ENCODE data around the gene MTMR2. TPM values are rescaled to one million over a fixed set of nuclear protein-coding genes. Genes with fewer than 3 reads are reported as not detected.

MTMR2 gene
- total RNA-seq, 1 experiment from 2014 or later = 75.2 TPM

GRCh38 chr11:95933594-95933993 is 9.7 kb upstream of the MTMR2 start:
- BruUV-seq (replicated peaks) = no TSS peak
- H3K4me3 Mint-ChIP-seq (ENCODE audit: unreplicated experiment) = no peak overlapping the region
- H3K27me3 Mint-ChIP-seq (ENCODE audit: insufficient read depth, unreplicated experiment) = no peaks in the 10 kb centered on the region
- ChIA-PET POLR2A (no interaction called here), CTCF (no interaction called here)
- intact Hi-C loops (cut with micrococcal nuclease; ENCODE audit: unreplicated experiment) = no loop called here
- peaks cover 26% of the 10 kb centered on the region for H3K4me1 Mint-ChIP-seq (ENCODE audit: low read depth, unreplicated experiment)
- no peaks in the 10 kb centered on the region for H3K36me3 Mint-ChIP-seq (ENCODE audit: insufficient read depth, unreplicated experiment)
- Histone ChIP-seq H3K36me3 (ENCODE audit: control insufficient read depth, insufficient read depth, low read length) (no peaks in the 10 kb centered on the region), H3K4me1 (peaks cover 11% of the 10 kb centered on the region; the same call in 1 of the 2 replicates), H3K27me3 (replicated peaks; ENCODE audit: control insufficient read depth, insufficient read depth, low read length) (no peaks in the 10 kb centered on the region), H3K4me3 (ENCODE audit: low read depth, low read length) (no peak overlapping the region), H3K9me3 (peaks cover 36% of the 10 kb centered on the region)
- peak overlapping the region; percentile 5 for H3K27ac Mint-ChIP-seq (ENCODE audit: unreplicated experiment)
- H3K9me3 Mint-ChIP-seq (ENCODE audit: unreplicated experiment) = peaks cover 58% of the 10 kb centered on the region
- peak; percentile 38 to 61 for DNase-seq
- TF ChIP-seq CTCF (IDR thresholded peaks at IDR 0.05; ENCODE audit: insufficient read depth in 1 of 2, low read depth in 1 of 2, low read length in 1 of 2, severe bottlenecking in 1 of 2, unreplicated experiment in 1 of 2) = no peak

- Histone ChIP-seq H3K36me3 (ENCODE audit: control insufficient read depth, insufficient read depth, low read length) (no peaks in the 10 kb centered on the region), H3K27me3 (replicated peaks; ENCODE audit: control insufficient read depth, insufficient read depth, low read length) (no peaks in the 10 kb centered on the region), H3K9me3 (peaks cover 27% of the 10 kb centered on the region), H3K4me1 (peaks cover 5% of the 10 kb centered on the region; the same call in 1 of the 2 replicates), H3K4me3 (ENCODE audit: low read depth, low read length) (no peak overlapping the region)
- TF ChIP-seq CTCF (IDR thresholded peaks at IDR 0.05; ENCODE audit: insufficient read depth in 1 of 2, low read depth in 1 of 2, low read length in 1 of 2, severe bottlenecking in 1 of 2, unreplicated experiment in 1 of 2) = no peak
- intact Hi-C loops (cut with micrococcal nuclease; ENCODE audit: unreplicated experiment) = no loop called here
- Mint-ChIP-seq H3K27me3 (ENCODE audit: insufficient read depth, unreplicated experiment) (no peaks in the 10 kb centered on the region), H3K4me1 (ENCODE audit: low read depth, unreplicated experiment) (peaks cover 13% of the 10 kb centered on the region), H3K4me3 (ENCODE audit: unreplicated experiment) (no peak overlapping the region), H3K9me3 (ENCODE audit: unreplicated experiment) (peaks cover 44% of the 10 kb centered on the region), H3K36me3 (ENCODE audit: insufficient read depth, unreplicated experiment) (no peaks in the 10 kb centered on the region), H3K27ac (ENCODE audit: unreplicated experiment) (no peak overlapping the region)
- POLR2A ChIA-PET = no interaction called here
- no TSS peak for BruUV-seq (replicated peaks)
- DNase-seq = no peak
- CTCF ChIA-PET = no interaction called here
Observed at GRCh38 chr11:95931916-95932315, 8.0 kb upstream of the MTMR2 start.

- no peaks in the 10 kb centered on the region for H3K36me3 Mint-ChIP-seq (ENCODE audit: insufficient read depth, unreplicated experiment)
- POLR2A ChIA-PET = no interaction called here
- H3K27me3 Mint-ChIP-seq (ENCODE audit: insufficient read depth, unreplicated experiment) = no peaks in the 10 kb centered on the region
- peaks cover 22% of the 10 kb centered on the region for H3K9me3 ChIP-seq
- H3K4me1 Mint-ChIP-seq (ENCODE audit: low read depth, unreplicated experiment) = peaks cover 13% of the 10 kb centered on the region
- intact Hi-C loops (cut with micrococcal nuclease; ENCODE audit: unreplicated experiment) = no loop called here
- H3K9me3 Mint-ChIP-seq (ENCODE audit: unreplicated experiment) = peaks cover 40% of the 10 kb centered on the region
- no peak overlapping the region for H3K4me3 ChIP-seq (ENCODE audit: low read depth, low read length)
- CTCF ChIA-PET = interaction anchor here (0.6 kb wide), 1 partner anchor 353 kb away, joined by 3 read pairs; no protein-coding TSS in a partner anchor
- no peak for TF ChIP-seq CTCF (IDR thresholded peaks at IDR 0.05; ENCODE audit: insufficient read depth in 1 of 2, low read depth in 1 of 2, low read length in 1 of 2, severe bottlenecking in 1 of 2, unreplicated experiment in 1 of 2)
- peaks cover 5% of the 10 kb centered on the region; the same call in 1 of the 2 replicates for H3K4me1 ChIP-seq
- H3K36me3 ChIP-seq (ENCODE audit: control insufficient read depth, insufficient read depth, low read length) = no peaks in the 10 kb centered on the region
- BruUV-seq (replicated peaks) = no TSS peak
- H3K27ac Mint-ChIP-seq (ENCODE audit: unreplicated experiment) = no peak overlapping the region
- DNase-seq = no peak
- no peaks in the 10 kb centered on the region for H3K27me3 ChIP-seq (replicated peaks; ENCODE audit: control insufficient read depth, insufficient read depth, low read length)
- H3K4me3 Mint-ChIP-seq (ENCODE audit: unreplicated experiment) = no peak overlapping the region
Observed at GRCh38 chr11:95930948-95931347, 7.0 kb upstream of the MTMR2 start.
